Chondrocyte (in vitro differentiated cells): ENCODE measurements around the gene ITGB1BP1. TPM values are rescaled to one million over a fixed set of nuclear protein-coding genes. Genes with fewer than 3 reads are reported as not detected.

Source experiments
- DNase-seq: peaks from one replicate; pipeline ENCODE4 v3.0.0; 2021; ENCODE audit warnings: mixed read lengths, low spot score
- H3K27ac Mint-ChIP-seq: one replicate; pipeline ENCODE4 v1.8.0; 2021; ENCODE audit warnings: mild to moderate bottlenecking, moderate library complexity, mixed read lengths; ENCODE audit not compliant: unreplicated experiment
- H3K27me3 Mint-ChIP-seq: 2 replicates; pipeline ENCODE4 v1.8.0; 2021; ENCODE audit warnings: low read depth, mixed read lengths
- H3K36me3 Mint-ChIP-seq: 2 replicates; pipeline ENCODE4 v1.8.0; 2021; ENCODE audit warnings: low read depth, mixed read lengths
- H3K4me1 Mint-ChIP-seq: 2 replicates; pipeline ENCODE4 v1.8.0; 2021; ENCODE audit warnings: low read depth, mild to moderate bottlenecking, mixed read lengths
- H3K4me3 Mint-ChIP-seq: one replicate; pipeline ENCODE4 v1.8.0; 2021; ENCODE audit warnings: mild to moderate bottlenecking, moderate library complexity, mixed read lengths; ENCODE audit not compliant: unreplicated experiment
- H3K9me3 Mint-ChIP-seq: 2 replicates; pipeline ENCODE4 v1.8.0; 2021; ENCODE audit warnings: low read depth, mixed read lengths
- CTCF ChIP-seq: fragments of 200-600 bp; sonication (generic); IDR thresholded peaks from 2 replicates; pipeline ENCODE4 v1.5.0; 2021; ENCODE audit warnings: antibody characterized with exemption, mild to moderate bottlenecking, moderate library complexity
- total RNA-seq: library from RNA; stranded (reverse); gene quantifications from 3 replicates; pipeline ENCODE4 v1.2.1, GENCODE V29; 2021

ITGB1BP1 gene
- total RNA-seq, 1 donor from 2014 or later = 117 TPM

GRCh38 chr2:9360110-9360509, 63.2 kb downstream of the ITGB1BP1 start:
- H3K9me3 Mint-ChIP-seq = no peaks in the 10 kb centered on the region
- no peak for TF ChIP-seq CTCF
- H3K4me3 Mint-ChIP-seq = no peak overlapping the region
- H3K36me3 Mint-ChIP-seq = peaks cover 40% of the 10 kb centered on the region
- no peak for DNase-seq
- H3K27me3 Mint-ChIP-seq = no peaks in the 10 kb centered on the region
- H3K27ac Mint-ChIP-seq = no peak overlapping the region
- peaks cover 18% of the 10 kb centered on the region for H3K4me1 Mint-ChIP-seq

- no peak for TF ChIP-seq CTCF
- peaks cover 37% of the 10 kb centered on the region for H3K36me3 Mint-ChIP-seq
- DNase-seq = no peak
- H3K4me3 Mint-ChIP-seq = no peak overlapping the region
- H3K9me3 Mint-ChIP-seq = no peaks in the 10 kb centered on the region
- peaks cover 12% of the 10 kb centered on the region for H3K4me1 Mint-ChIP-seq
- no peak overlapping the region for H3K27ac Mint-ChIP-seq
- no peaks in the 10 kb centered on the region for H3K27me3 Mint-ChIP-seq
These were observed 63.9 kb downstream of the ITGB1BP1 start for GRCh38 chr2:9359463-9359862.

- Mint-ChIP-seq H3K4me1 (peaks cover 9% of the 10 kb centered on the region), H3K4me3 (no peak overlapping the region), H3K27me3 (no peaks in the 10 kb centered on the region), H3K27ac (no peak overlapping the region), H3K36me3 (peaks cover 36% of the 10 kb centered on the region), H3K9me3 (no peaks in the 10 kb centered on the region)
- no peak for TF ChIP-seq CTCF
- no peak for DNase-seq
These were observed 64.5 kb downstream of the ITGB1BP1 start for GRCh38 chr2:9358846-9359245.

- H3K36me3 Mint-ChIP-seq = peaks cover 50% of the 10 kb centered on the region
These were observed 67.1 kb downstream of the ITGB1BP1 start for GRCh38 chr2:9356261-9356660.

GRCh38 chr2:9355716-9356115, 67.6 kb downstream of the ITGB1BP1 start:
- Mint-ChIP-seq H3K27me3 (no peaks in the 10 kb centered on the region), H3K36me3 (peaks cover 53% of the 10 kb centered on the region), H3K27ac (no peak overlapping the region), H3K4me3 (no peak overlapping the region), H3K9me3 (no peaks in the 10 kb centered on the region), H3K4me1 (peaks cover 3% of the 10 kb centered on the region)
- DNase-seq = no peak
- TF ChIP-seq CTCF = no peak

More at GRCh38 chr2:9356261-9356660, 67.1 kb downstream of the ITGB1BP1 start:
- no peaks in the 10 kb centered on the region for H3K27me3 Mint-ChIP-seq
- no peak overlapping the region for H3K4me3 Mint-ChIP-seq
- H3K27ac Mint-ChIP-seq = no peak overlapping the region
- peaks cover 9% of the 10 kb centered on the region for H3K4me1 Mint-ChIP-seq
- H3K9me3 Mint-ChIP-seq = no peaks in the 10 kb centered on the region
- TF ChIP-seq CTCF = no peak
- DNase-seq = no peak
